ENCODE measurements around the gene ZDHHC20.

DNA sequence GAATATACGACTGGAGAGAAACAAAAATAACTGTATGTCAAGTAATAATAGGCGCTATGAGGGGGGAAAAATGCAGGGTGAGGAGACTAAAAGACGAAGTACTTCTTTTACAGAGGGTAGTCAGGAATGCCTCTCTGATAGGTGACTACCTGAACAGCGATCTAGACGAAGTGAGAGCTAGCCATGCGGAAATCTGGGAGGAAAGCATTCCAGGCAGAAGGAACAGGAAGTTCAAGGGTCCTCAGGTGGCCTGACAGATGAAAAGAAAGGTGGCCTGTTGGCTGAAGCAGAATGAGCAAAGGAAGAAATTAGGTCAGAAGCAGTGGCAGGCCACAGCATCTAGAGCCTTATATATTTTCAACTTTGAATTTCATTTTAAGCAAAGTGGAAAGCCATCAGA lies 13.3 kb downstream of the ZDHHC20 start:
- no peak for TF ChIP-seq EZH2phosphoT487 (IDR thresholded peaks at IDR 0.05; ENCODE audit: borderline replicate concordance, low read length)
- TF ChIP-seq, protein P1, sequence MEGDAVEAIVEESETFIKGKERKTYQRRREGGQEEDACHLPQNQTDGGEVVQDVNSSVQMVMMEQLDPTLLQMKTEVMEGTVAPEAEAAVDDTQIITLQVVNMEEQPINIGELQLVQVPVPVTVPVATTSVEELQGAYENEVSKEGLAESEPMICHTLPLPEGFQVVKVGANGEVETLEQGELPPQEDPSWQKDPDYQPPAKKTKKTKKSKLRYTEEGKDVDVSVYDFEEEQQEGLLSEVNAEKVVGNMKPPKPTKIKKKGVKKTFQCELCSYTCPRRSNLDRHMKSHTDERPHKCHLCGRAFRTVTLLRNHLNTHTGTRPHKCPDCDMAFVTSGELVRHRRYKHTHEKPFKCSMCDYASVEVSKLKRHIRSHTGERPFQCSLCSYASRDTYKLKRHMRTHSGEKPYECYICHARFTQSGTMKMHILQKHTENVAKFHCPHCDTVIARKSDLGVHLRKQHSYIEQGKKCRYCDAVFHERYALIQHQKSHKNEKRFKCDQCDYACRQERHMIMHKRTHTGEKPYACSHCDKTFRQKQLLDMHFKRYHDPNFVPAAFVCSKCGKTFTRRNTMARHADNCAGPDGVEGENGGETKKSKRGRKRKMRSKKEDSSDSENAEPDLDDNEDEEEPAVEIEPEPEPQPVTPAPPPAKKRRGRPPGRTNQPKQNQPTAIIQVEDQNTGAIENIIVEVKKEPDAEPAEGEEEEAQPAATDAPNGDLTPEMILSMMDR (IDR thresholded peaks at IDR 0.05; ENCODE audit: low read depth, low read length, poor library complexity, severe bottlenecking), result no peak

Measured in DOHH2 (cell line).